GM12801 (cell line): ENCODE measurements around the gene CLDN16.

Source experiments
- TF ChIP-seq, protein P1 (sequence below): IDR thresholded peaks from one replicate; pipeline ENCODE4 v1.5.1; 2011; ENCODE audit warnings: control low read depth; ENCODE audit not compliant: insufficient read length; ENCODE audit errors: extremely low read depth

CLDN16 gene

DNA sequence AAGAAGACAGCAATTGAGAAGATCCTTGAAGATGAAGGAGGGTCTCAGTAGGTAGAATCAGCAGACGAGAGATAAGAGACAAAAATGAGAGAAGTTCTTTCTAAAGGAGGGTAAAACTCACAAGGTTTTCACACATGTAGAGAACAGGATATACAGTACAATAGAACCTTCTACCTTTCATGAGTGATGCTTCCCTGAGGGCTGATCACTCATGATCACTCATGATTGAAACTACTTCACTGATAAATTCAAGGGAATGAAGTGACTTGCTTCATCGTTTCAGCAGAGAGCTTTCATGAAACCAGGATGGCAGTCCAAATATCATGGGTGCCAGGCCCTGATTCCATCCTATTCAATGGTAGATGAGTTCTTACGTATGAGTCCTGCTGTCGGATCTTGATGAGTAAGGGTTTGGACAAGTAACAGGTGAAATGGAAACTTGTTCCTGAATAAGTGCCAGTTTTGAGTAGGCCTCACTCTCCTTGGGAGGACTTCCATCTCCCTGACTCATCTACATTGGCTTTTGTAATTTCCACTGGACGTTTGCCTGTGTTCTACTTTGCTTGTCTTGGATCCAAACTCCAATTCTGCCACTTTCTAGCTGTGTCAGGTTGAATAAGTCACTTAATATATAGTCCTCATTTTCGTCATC is 9.6 kb upstream of the CLDN16 start:
- TF ChIP-seq, protein P1, sequence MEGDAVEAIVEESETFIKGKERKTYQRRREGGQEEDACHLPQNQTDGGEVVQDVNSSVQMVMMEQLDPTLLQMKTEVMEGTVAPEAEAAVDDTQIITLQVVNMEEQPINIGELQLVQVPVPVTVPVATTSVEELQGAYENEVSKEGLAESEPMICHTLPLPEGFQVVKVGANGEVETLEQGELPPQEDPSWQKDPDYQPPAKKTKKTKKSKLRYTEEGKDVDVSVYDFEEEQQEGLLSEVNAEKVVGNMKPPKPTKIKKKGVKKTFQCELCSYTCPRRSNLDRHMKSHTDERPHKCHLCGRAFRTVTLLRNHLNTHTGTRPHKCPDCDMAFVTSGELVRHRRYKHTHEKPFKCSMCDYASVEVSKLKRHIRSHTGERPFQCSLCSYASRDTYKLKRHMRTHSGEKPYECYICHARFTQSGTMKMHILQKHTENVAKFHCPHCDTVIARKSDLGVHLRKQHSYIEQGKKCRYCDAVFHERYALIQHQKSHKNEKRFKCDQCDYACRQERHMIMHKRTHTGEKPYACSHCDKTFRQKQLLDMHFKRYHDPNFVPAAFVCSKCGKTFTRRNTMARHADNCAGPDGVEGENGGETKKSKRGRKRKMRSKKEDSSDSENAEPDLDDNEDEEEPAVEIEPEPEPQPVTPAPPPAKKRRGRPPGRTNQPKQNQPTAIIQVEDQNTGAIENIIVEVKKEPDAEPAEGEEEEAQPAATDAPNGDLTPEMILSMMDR: no peak

DNA sequence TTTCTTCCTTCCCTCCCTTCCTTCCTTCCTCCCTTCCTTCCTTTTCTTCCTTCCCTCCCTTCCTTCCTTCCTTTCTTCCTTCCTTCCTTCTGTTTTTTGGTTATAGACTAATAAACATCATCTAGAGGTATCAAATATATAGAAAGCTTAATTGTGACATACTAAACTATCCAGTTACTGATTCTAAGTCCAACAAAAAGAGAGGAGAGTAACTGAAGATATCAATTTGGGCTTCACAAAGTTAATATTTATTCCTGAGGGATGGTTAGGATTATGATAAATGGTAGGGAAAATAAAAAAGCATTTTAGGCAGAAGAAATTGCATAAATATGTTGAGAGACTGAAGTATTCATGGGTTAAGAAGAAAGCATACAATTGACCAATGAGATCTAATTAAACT is 7.8 kb upstream of the CLDN16 start:
- TF ChIP-seq, protein P1: no peak

DNA sequence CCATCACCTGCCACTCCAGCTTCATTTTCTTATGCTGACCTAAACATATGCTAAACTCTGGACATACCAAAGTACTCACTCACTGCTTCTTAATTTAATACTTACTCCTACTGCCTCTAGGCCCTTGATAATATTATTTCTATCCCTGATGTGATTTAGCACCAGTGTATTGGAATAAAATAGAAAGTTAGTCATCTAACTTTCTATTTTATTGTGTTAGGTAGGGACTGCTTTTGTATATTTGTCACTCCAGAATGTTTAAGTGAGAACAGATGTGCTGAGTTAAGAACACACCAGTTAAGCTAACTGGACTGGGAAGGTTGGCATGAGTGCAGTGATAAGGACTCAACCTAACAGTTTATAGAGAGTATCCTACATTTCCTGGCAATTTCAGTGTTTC is 6.5 kb upstream of the CLDN16 start:
- TF ChIP-seq, protein P1: no peak

DNA sequence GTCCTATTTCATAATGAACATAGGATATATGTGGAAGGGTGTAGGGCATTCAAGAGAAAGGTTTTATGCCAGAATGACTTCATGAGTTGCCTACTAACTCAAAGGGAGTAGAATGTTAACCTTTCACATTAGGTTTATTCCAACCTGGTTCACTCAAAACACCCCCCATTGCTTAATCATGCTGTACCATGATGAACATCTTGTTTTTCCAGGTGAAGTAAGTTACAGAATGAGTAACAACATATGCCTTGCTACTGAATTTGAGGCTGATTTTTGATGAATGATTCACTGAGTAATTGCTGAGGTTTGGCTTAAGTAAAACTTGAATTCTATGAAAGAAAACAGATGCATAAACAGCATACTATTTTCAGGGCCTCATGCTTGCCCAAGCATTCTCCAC is 5.9 kb upstream of the CLDN16 start:
- TF ChIP-seq, protein P1: no peak

DNA sequence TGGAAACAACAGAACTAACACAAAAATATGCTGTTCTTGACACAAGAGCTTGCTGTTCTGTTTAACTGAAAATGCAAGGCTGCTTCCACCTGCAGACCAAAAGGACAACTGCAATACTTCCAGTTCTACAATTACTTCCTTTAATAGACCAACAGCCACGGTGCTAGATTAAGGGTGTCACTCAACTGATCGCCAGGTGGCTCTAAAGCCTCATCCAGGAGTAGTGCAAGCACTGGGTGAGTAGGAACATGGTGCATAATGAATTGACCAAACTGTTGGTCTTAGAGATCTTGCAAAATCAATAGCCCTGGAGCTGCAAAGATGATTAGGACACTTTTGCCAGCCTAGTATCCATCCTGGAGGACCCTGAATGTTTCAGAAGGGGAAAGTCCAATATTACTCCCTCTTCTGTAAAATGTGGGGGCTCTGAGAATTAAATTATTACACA is 3.6 kb upstream of the CLDN16 start:
- TF ChIP-seq, protein P1: no peak

DNA sequence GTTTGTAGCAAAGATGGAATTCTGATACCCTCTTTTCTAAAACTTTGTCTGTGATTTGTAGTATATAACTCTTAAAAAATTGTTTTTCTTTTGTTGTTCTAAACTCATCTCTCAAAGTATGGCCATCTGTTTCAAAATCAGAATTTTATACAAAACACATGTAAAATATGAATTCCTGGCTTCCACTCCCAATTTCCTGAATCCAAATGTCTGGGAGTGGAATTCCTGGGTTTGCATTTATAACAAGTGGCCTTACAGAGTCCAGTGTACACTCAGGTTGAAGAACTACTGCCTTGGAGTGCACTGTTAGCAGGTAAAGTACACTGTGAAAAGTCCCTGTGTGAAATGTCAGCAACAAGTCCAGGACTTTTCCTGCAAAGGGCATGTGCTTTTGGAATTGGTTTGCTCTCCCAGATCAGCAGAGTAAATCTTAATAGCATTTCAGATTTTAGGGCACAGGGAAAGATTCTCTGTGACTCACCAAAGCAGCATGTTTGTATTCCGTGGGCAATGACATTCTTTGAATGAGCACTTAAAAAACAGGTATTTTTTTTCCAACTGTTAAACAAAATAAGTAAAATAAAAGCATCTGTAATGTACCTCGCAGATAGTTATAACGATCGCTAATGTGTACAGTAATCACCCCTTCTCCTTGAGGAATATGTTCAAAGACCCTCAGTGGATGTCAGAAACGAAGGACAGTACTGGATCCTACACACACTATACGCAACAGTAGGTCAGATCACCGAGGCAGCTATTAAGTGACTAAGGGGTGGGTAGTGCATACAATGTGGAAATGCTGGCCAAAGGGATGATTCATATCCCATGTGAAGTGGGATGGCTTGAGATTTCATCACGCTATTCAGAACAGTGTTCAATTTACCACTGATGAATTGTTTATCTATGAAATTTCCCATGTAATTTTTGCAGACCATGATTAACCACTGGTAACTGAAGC is 2.0 kb upstream of the CLDN16 start:
- TF ChIP-seq, protein P1: no peak

DNA sequence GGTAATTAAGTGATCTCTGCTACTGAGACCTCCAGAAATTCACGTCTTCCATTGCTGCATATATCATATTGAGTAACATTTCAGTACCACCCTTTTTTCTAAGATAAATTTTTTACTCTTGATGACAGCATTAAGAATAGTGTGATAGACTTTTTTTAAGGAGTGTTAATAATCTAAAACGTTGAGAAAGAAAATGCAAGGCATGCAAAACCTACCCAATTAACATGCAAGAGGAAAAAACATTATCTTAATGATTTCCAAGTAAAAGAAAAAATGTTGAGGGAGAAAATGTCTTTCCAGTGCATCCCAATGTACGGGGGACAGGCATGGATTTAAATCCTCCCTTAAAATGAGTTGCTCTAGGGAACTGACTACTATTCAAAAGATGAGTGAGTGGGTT is 740 bp downstream of the CLDN16 start:
- TF ChIP-seq, protein P1: no peak
